ENCODE data around the gene AKR1A1.
A peak's percentile ranks its signal among the peaks of the same experiment; 100 is the strongest.

The AKR1A1 gene

DNA sequence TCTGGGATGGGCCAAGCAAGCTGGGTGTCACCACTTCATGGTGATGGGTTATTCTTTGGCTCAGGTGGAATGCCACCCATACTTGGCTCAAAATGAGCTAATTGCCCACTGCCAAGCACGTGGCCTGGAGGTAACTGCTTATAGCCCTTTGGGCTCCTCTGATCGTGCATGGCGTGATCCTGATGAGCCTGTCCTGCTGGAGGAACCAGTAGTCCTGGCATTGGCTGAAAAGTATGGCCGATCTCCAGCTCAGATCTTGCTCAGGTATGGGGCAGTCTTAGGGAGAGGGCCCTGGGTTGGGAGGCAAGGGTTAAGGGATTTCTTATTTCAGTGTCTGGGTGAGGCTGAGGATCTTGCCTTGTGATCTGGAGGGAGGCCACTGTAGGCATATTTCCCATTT, 17.8 kb downstream of the AKR1A1 start:
- Histone ChIP-seq H3K9ac (ENCODE audit: low read depth in 1 of 2, low read length in 2 of 2) (no peak overlapping the region), H3K4me3 (ENCODE audit: low read length in 2 of 2) (no peak overlapping the region), H3K27me3 (ENCODE audit: control insufficient read depth in 2 of 2, insufficient read depth in 2 of 2, low read length in 2 of 2) (no peaks in the 10 kb centered on the region), H3K9me3 (ENCODE audit: control insufficient read depth in 2 of 2, low read length in 2 of 2) (no peaks in the 10 kb centered on the region), H3K36me3 (ENCODE audit: control insufficient read depth in 2 of 2, insufficient read depth in 2 of 2, low read length in 2 of 2) (peaks cover 40 to 51% of the 10 kb centered on the region in 2 donors), H3K4me1 (ENCODE audit: control insufficient read depth in 2 of 2, insufficient read depth in 2 of 2, low read length in 2 of 2) (no peaks in the 10 kb centered on the region), H3K27ac (ENCODE audit: low read depth in 2 of 2, low read length in 2 of 2) (no peak overlapping the region)

DNA sequence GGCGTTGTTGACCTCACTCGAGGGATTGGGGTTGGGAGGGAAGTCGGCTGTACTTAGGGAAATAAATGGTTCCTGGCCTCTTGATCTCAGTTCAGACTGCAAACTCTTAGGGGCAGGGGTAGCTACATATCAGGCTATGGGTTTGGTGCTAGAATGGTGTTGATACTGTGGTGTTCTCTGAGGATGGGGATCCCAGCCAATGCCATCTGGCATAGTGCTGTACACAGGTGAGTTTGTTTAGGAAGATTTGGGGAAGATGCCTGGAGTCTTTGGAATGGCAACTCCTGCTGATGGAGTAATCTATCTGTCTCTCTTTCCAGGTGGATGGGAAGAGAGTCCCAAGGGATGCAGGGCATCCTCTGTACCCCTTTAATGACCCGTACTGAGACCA, 18.9 kb downstream of the AKR1A1 start:
- no peaks in the 10 kb centered on the region for H3K9me3 ChIP-seq (ENCODE audit: control insufficient read depth in 2 of 2, low read length in 2 of 2)
- no peaks in the 10 kb centered on the region for H3K4me1 ChIP-seq (ENCODE audit: control insufficient read depth in 2 of 2, insufficient read depth in 2 of 2, low read length in 2 of 2)
- H3K27ac ChIP-seq (ENCODE audit: low read depth in 2 of 2, low read length in 2 of 2) = no peak overlapping the region
- H3K36me3 ChIP-seq (ENCODE audit: control insufficient read depth in 2 of 2, insufficient read depth in 2 of 2, low read length in 2 of 2) = peaks cover 34 to 43% of the 10 kb centered on the region in 2 donors
- no peak overlapping the region for H3K9ac ChIP-seq (ENCODE audit: low read depth in 1 of 2, low read length in 2 of 2)
- H3K4me3 ChIP-seq (ENCODE audit: low read length in 2 of 2) = no peak overlapping the region
- H3K27me3 ChIP-seq (ENCODE audit: control insufficient read depth in 2 of 2, insufficient read depth in 2 of 2, low read length in 2 of 2) = no peaks in the 10 kb centered on the region

DNA sequence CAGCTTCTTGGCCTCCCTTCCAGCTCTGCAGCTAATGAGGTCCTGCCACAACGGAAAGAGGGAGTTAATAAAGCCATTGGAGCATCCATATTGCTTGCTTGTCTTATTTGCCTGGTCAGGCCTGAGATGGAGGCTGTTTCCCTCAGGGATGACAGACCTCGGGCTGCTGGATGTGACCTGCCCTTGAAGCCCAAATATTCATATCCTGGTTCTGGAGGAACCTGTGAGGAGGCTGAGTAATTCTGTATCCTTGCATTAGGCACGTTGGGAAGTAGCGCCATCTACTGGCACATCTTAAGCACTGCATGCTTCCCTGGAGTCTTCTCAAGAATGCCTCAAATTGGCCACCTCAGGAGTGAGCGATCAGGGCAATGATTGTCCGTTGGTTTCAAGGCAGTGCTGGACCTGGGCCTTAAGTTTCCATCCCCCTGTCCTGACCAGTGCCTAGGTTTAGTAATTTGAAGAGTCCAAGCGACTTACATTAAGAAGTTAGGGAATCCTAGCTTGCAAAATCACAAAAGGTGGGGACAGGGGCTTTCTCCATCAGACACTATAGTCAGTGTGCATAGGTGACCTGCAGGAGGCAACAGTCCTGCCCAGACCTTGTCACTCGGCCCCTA, 19.4 kb downstream of the AKR1A1 start:
- Histone ChIP-seq H3K9me3 (ENCODE audit: control insufficient read depth in 2 of 2, low read length in 2 of 2) (no peaks in the 10 kb centered on the region), H3K9ac (ENCODE audit: low read depth in 1 of 2, low read length in 2 of 2) (no peak overlapping the region), H3K4me1 (ENCODE audit: control insufficient read depth in 2 of 2, insufficient read depth in 2 of 2, low read length in 2 of 2) (no peaks in the 10 kb centered on the region), H3K27ac (ENCODE audit: low read depth in 2 of 2, low read length in 2 of 2) (no peak overlapping the region), H3K4me3 (ENCODE audit: low read length in 2 of 2) (no peak overlapping the region), H3K27me3 (ENCODE audit: control insufficient read depth in 2 of 2, insufficient read depth in 2 of 2, low read length in 2 of 2) (no peaks in the 10 kb centered on the region), H3K36me3 (ENCODE audit: control insufficient read depth in 2 of 2, insufficient read depth in 2 of 2, low read length in 2 of 2) (peaks cover 34 to 43% of the 10 kb centered on the region in 2 donors)

DNA sequence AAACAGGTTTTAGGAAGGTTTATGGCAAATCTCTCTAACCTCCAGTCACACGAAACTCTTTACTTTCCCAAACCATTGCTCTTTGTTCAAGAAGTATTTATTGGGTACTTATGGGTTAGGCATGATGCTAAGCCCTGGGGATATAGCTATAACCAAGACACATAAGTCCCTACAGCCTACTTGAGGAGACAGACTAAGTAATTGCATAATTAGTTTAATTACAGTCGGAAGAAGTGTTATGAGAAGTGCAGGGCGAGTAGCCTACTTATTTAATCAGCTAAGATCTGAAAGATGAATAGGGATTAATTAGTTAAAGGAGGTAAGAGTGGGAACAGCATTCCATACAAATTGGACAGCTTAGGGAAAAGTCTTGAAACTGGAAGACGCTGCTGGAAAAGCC, 20.0 kb downstream of the AKR1A1 start:
- Histone ChIP-seq H3K36me3 (ENCODE audit: control insufficient read depth in 2 of 2, insufficient read depth in 2 of 2, low read length in 2 of 2) (peaks cover 34 to 42% of the 10 kb centered on the region in 2 donors), H3K27me3 (ENCODE audit: control insufficient read depth in 2 of 2, insufficient read depth in 2 of 2, low read length in 2 of 2) (no peaks in the 10 kb centered on the region), H3K9me3 (ENCODE audit: control insufficient read depth in 2 of 2, low read length in 2 of 2) (no peaks in the 10 kb centered on the region), H3K4me3 (ENCODE audit: low read length in 2 of 2) (no peak overlapping the region), H3K27ac (ENCODE audit: low read depth in 2 of 2, low read length in 2 of 2) (no peak overlapping the region), H3K9ac (ENCODE audit: low read depth in 1 of 2, low read length in 2 of 2) (no peak overlapping the region), H3K4me1 (ENCODE audit: control insufficient read depth in 2 of 2, insufficient read depth in 2 of 2, low read length in 2 of 2) (no peaks in the 10 kb centered on the region)

DNA sequence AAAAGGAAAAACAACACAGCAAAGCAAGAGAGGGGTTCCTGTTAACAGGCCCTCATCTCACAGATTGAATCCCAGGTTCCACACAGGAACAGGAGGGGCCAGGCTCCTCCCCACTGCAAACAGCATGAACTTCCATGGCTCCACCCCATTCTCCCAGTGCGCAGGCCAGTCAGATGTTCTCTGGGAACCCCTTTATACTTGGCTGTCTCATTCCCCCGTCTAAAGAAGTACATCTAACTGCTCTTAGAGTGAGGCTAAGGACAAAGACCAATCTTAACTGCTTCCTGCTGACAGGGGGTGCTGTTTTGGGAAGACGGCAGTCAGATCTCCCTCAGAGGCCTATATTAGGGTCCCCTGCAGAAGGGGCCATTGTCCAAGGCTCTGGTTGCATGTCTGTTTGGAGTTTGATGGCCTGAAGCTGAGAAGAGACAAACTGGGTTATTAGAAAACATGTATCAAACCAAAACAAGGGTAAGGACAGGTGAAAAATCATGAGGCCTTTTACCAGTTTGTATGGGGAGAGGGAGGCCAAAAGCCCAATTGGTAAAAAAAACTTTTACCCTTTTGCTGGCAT, 22.7 kb downstream of the AKR1A1 start:
- H3K4me3 ChIP-seq (ENCODE audit: low read length in 2 of 2) = no peak overlapping the region
- H3K36me3 ChIP-seq (ENCODE audit: control insufficient read depth in 2 of 2, insufficient read depth in 2 of 2, low read length in 2 of 2) = peaks cover 15 to 23% of the 10 kb centered on the region in 2 donors
- H3K27ac ChIP-seq (ENCODE audit: low read depth in 2 of 2, low read length in 2 of 2) = no peak overlapping the region
- H3K9me3 ChIP-seq (ENCODE audit: control insufficient read depth in 2 of 2, low read length in 2 of 2) = no peaks in the 10 kb centered on the region
- no peaks in the 10 kb centered on the region for H3K4me1 ChIP-seq (ENCODE audit: control insufficient read depth in 2 of 2, insufficient read depth in 2 of 2, low read length in 2 of 2)
- no peaks in the 10 kb centered on the region for H3K27me3 ChIP-seq (ENCODE audit: control insufficient read depth in 2 of 2, insufficient read depth in 2 of 2, low read length in 2 of 2)
- no peak overlapping the region for H3K9ac ChIP-seq (ENCODE audit: low read depth in 1 of 2, low read length in 2 of 2)

DNA sequence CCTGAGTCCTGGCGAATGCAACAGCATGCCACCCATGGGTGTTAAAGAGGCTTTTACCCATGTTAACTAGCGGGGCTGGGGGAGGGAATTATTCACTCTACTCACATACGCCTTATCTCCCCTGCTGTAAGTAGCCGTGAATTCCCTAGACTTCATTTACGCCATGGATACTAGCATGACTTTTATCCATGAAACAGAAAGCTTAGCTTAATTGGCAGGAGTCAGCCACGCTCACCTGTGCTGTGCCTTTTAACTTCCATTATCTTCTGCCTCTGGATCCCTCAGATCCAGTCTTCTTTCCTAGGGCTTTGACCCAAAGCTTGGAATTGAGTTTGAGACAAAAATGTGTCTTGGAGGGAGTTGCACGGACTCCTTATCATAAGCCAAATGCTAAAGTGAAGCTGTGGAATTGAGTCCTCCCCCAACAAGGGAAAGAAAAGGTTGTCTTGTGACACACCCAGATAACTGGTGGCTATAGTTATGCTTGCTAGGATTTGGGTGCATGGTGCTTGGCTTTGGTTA, 23.5 kb downstream of the AKR1A1 start:
- peaks cover 10 to 15% of the 10 kb centered on the region in 2 donors for H3K36me3 ChIP-seq (ENCODE audit: control insufficient read depth in 2 of 2, insufficient read depth in 2 of 2, low read length in 2 of 2)
- H3K9ac ChIP-seq (ENCODE audit: low read depth in 1 of 2, low read length in 2 of 2) = no peak overlapping the region
- H3K27ac ChIP-seq (ENCODE audit: low read depth in 2 of 2, low read length in 2 of 2) = no peak overlapping the region
- no peaks in the 10 kb centered on the region for H3K27me3 ChIP-seq (ENCODE audit: control insufficient read depth in 2 of 2, insufficient read depth in 2 of 2, low read length in 2 of 2)
- no peak overlapping the region for H3K4me3 ChIP-seq (ENCODE audit: low read length in 2 of 2)
- H3K9me3 ChIP-seq (ENCODE audit: control insufficient read depth in 2 of 2, low read length in 2 of 2) = no peaks in the 10 kb centered on the region
- H3K4me1 ChIP-seq (ENCODE audit: control insufficient read depth in 2 of 2, insufficient read depth in 2 of 2, low read length in 2 of 2) = no peaks in the 10 kb centered on the region

DNA sequence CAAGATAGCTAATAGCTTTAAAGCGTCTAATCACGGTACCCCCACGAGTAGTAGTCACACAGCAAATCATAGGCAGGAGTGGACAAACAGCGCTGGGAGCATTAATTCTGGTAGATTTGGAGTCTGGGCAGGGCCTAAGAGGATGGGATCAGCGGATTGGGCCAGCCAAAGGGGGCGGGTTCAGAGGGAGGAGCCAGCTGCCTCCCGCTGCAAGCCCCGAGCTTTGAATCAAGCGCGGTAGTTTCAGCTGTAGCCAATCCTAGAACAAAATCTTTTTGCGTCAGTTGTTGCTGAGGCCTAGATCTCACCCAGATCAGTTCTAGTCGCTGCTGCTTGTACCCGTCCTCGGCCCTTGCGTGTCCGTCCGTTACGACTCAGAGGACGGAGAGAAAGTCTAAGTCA, 32.6 kb downstream of the AKR1A1 start:
- Histone ChIP-seq H3K4me1 (ENCODE audit: control insufficient read depth in 2 of 2, insufficient read depth in 2 of 2, low read length in 2 of 2) (peaks cover 20% of the 10 kb centered on the region in 2 donors), H3K4me3 (ENCODE audit: low read length in 2 of 2) (peak overlapping the region; percentile 97 to 99), H3K9me3 (ENCODE audit: control insufficient read depth in 2 of 2, low read length in 2 of 2) (no peaks in the 10 kb centered on the region), H3K9ac (ENCODE audit: low read depth in 1 of 2, low read length in 2 of 2) (peak overlapping the region; percentile 86 to 94), H3K36me3 (ENCODE audit: control insufficient read depth in 2 of 2, insufficient read depth in 2 of 2, low read length in 2 of 2) (no peaks in the 10 kb centered on the region), H3K27ac (ENCODE audit: low read depth in 2 of 2, low read length in 2 of 2) (peak overlapping the region; percentile 94 to 98), H3K27me3 (ENCODE audit: control insufficient read depth in 2 of 2, insufficient read depth in 2 of 2, low read length in 2 of 2) (no peaks in the 10 kb centered on the region)

DNA sequence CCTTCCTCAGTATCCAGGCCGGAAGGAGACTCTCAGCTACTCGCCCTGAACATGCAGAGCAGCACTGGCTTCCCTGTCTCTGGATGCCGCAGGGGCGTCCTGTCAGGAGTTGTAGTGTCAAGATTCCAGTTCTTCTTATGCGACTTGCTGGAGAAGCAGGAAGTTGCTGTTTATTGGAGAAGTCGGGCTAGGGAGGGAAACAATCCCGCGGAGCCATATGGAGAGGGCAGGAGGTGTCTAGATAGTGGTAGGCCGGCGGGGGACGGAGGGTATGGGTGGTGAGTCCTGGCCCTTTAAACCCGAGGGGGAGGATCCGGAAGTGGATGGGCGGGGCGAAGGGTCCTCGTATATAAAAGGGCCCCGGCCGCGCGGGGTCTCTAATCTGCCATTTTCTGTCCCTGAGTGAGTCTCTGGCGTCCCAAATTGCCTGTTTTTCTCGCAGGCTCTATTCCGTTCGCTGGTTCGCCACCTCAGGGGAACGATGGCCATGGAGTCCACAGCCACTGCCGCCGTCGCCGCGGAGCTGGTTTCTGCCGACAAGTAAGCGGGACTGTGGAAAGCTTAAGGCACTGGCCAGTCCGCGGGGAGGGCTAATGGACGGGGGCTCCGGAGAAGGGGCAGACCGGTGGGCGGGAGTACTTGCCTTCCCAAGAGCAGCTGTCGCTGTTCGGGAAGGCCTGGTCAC, 33.2 kb downstream of the AKR1A1 start, which contains the start of gene NASP:
Gene NASP (plus strand): TSS at position 376 of the 685 bp plus-strand sequence. CDS start 106 bp downstream, at position 482.
- Histone ChIP-seq H3K27me3 (ENCODE audit: control insufficient read depth in 2 of 2, insufficient read depth in 2 of 2, low read length in 2 of 2) (no peaks in the 10 kb centered on the region), H3K4me3 (ENCODE audit: low read length in 2 of 2) (peak within 1 kb of the TSS; percentile 97 to 99), H3K36me3 (ENCODE audit: control insufficient read depth in 2 of 2, insufficient read depth in 2 of 2, low read length in 2 of 2) (no peaks in the 10 kb centered on the region), H3K4me1 (ENCODE audit: control insufficient read depth in 2 of 2, insufficient read depth in 2 of 2, low read length in 2 of 2) (peaks cover 20% of the 10 kb centered on the region in 2 donors), H3K9ac (ENCODE audit: low read depth in 1 of 2, low read length in 2 of 2) (peak within 1 kb of the TSS; percentile 86 to 94), H3K27ac (ENCODE audit: low read depth in 2 of 2, low read length in 2 of 2) (peak within 1 kb of the TSS; percentile 94 to 98), H3K9me3 (ENCODE audit: control insufficient read depth in 2 of 2, low read length in 2 of 2) (no peaks in the 10 kb centered on the region)

DNA sequence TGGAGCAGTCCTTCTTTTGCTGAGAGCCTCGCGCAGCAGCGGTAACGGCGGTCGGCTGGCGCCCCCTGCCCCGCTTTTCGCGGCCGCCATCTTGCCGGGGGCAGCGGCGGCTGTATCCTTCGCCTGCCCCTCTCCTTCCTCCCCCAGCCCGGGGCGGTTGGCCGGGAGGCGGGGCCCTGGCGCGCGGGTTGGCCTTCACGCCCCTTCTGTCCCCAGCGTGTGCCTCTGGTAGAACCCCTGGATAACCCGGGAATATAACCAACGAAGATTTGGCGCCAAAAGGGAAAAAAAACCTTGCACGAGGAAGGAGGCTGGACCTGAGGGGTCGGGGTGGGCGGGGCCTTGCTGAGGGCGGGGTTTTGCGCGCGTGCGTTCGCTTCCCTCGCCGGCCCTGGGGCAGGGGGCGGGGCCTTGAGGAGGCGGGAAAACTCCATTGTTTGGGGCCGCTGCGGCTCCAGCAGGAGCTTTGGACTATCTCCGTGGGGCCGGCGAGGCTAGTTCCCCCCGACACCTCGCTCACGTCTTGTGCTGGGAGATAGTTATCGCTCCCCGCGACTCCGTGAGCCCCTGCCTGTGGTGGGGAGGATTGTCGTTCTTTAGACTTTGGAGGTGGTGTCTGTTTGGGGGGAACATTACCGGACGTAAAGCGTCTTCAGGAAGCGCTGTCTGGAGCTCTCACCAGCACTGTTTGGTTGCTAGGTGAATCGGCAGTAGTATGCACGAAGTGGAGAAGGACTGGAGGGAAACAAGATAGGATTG, 33.9 kb downstream of the AKR1A1 start:
- peak overlapping the region; percentile 97 to 99 for H3K4me3 ChIP-seq (ENCODE audit: low read length in 2 of 2)
- peak overlapping the region; percentile 94 to 98 for H3K27ac ChIP-seq (ENCODE audit: low read depth in 2 of 2, low read length in 2 of 2)
- H3K9ac ChIP-seq (ENCODE audit: low read depth in 1 of 2, low read length in 2 of 2) = peak overlapping the region; percentile 86 to 94
- peaks cover 20% of the 10 kb centered on the region in 2 donors for H3K4me1 ChIP-seq (ENCODE audit: control insufficient read depth in 2 of 2, insufficient read depth in 2 of 2, low read length in 2 of 2)
- no peaks in the 10 kb centered on the region for H3K36me3 ChIP-seq (ENCODE audit: control insufficient read depth in 2 of 2, insufficient read depth in 2 of 2, low read length in 2 of 2)
- no peaks in the 10 kb centered on the region for H3K9me3 ChIP-seq (ENCODE audit: control insufficient read depth in 2 of 2, low read length in 2 of 2)
- H3K27me3 ChIP-seq (ENCODE audit: control insufficient read depth in 2 of 2, insufficient read depth in 2 of 2, low read length in 2 of 2) = no peaks in the 10 kb centered on the region

DNA sequence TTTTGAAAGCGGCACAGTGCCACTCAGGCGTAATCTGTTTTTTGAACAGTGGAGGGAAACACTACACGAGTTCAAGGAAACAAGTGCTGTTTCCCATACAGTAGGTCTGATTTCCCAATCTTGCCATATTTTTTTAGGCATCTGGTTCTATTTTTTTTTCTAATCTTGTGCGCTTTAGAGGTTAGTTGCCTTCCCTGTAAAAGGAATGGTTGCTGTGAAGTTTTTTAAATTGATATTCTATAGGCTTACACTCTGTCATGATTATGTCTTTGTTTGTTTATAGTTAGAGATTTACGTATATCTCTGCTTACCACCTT, 34.4 kb downstream of the AKR1A1 start:
- H3K4me1 ChIP-seq (ENCODE audit: control insufficient read depth in 2 of 2, insufficient read depth in 2 of 2, low read length in 2 of 2) = peaks cover 20% of the 10 kb centered on the region in 2 donors
- H3K9me3 ChIP-seq (ENCODE audit: control insufficient read depth in 2 of 2, low read length in 2 of 2) = no peaks in the 10 kb centered on the region
- H3K9ac ChIP-seq (ENCODE audit: low read depth in 1 of 2, low read length in 2 of 2) = peak overlapping the region; percentile 55 to 72
- no peaks in the 10 kb centered on the region for H3K27me3 ChIP-seq (ENCODE audit: control insufficient read depth in 2 of 2, insufficient read depth in 2 of 2, low read length in 2 of 2)
- H3K4me3 ChIP-seq (ENCODE audit: low read length in 2 of 2) = peak overlapping the region; percentile 97 to 99
- H3K36me3 ChIP-seq (ENCODE audit: control insufficient read depth in 2 of 2, insufficient read depth in 2 of 2, low read length in 2 of 2) = no peaks in the 10 kb centered on the region
- peak overlapping the region; percentile 94 to 98 for H3K27ac ChIP-seq (ENCODE audit: low read depth in 2 of 2, low read length in 2 of 2)
